Glutamatergic neuron (in vitro differentiated cells): ENCODE results near the gene CASP8AP2. TPM values are rescaled to one million over a fixed set of nuclear protein-coding genes. Genes with fewer than 3 reads are reported as not detected.
"Not testable (repeated sequence)": the region's sequence is repeated elsewhere in the genome, so short reads cannot be mapped to it uniquely, and the experiment has no call there.

Source experiments
- DNase-seq: peaks from one replicate; pipeline ENCODE4 v3.0.0; 2022
- H3K27ac Mint-ChIP-seq: one replicate; pipeline ENCODE4 v1.8.0; 2020; ENCODE audit warnings: mild to moderate bottlenecking, mixed read lengths, inconsistent platforms; ENCODE audit not compliant: unreplicated experiment
- H3K27me3 Mint-ChIP-seq: one replicate; pipeline ENCODE4 v1.8.0; 2020; ENCODE audit warnings: mild to moderate bottlenecking, moderate library complexity, mixed read lengths, inconsistent platforms; ENCODE audit not compliant: unreplicated experiment
- H3K36me3 Mint-ChIP-seq: one replicate; pipeline ENCODE4 v1.8.0; 2020; ENCODE audit warnings: mild to moderate bottlenecking, mixed read lengths, inconsistent platforms; ENCODE audit not compliant: unreplicated experiment
- H3K4me1 Mint-ChIP-seq: one replicate; pipeline ENCODE4 v1.8.0; 2020; ENCODE audit warnings: mild to moderate bottlenecking, low read depth, mixed read lengths, inconsistent platforms; ENCODE audit not compliant: unreplicated experiment
- H3K4me3 Mint-ChIP-seq: one replicate; pipeline ENCODE4 v1.8.0; 2020; ENCODE audit warnings: mild to moderate bottlenecking, mixed read lengths, inconsistent platforms; ENCODE audit not compliant: unreplicated experiment
- H3K9me3 Mint-ChIP-seq: one replicate; pipeline ENCODE4 v1.8.0; 2020; ENCODE audit warnings: mild to moderate bottlenecking, moderate library complexity, mixed read lengths, inconsistent platforms; ENCODE audit not compliant: unreplicated experiment
- CTCF ChIP-seq: fragments of 200-600 bp; sonication (generic); IDR thresholded peaks from one replicate; pipeline ENCODE4 v1.5.0; 2021; ENCODE audit not compliant: partially characterized antibody, unreplicated experiment
- total RNA-seq: library from RNA; stranded (reverse); fragmentation: NEBNext Ultra II Directional; extraction: Animal tissue kit (Norgen Biotek cat#: 25700); gene quantifications from one replicate; pipeline ENCODE4 v1.2.1, GENCODE V29; 2021; ENCODE audit not compliant: unreplicated experiment

The CASP8AP2 gene
- total RNA-seq, 1 donor from 2014 or later, result 20.3 TPM

- Mint-ChIP-seq H3K27ac (no peak overlapping the region), H3K27me3 (peaks cover 2% of the 10 kb centered on the region), H3K9me3 (no peaks in the 10 kb centered on the region), H3K36me3 (no peaks in the 10 kb centered on the region), H3K4me3 (no peak overlapping the region), H3K4me1 (no peaks in the 10 kb centered on the region)
- no peak for TF ChIP-seq CTCF
- DNase-seq, result no peak
Observed at GRCh38 chr6:89842228-89842627, 12.5 kb downstream of the CASP8AP2 start.

- no peaks in the 10 kb centered on the region for H3K9me3 Mint-ChIP-seq
Observed at GRCh38 chr6:89843070-89843469, 13.4 kb downstream of the CASP8AP2 start.

GRCh38 chr6:89847513-89847912, 17.8 kb downstream of the CASP8AP2 start:
- H3K4me1 Mint-ChIP-seq, H3K4me3 Mint-ChIP-seq, H3K27ac Mint-ChIP-seq, H3K36me3 Mint-ChIP-seq, DNase-seq, H3K9me3 Mint-ChIP-seq, H3K27me3 Mint-ChIP-seq: not testable (repeated sequence)

More at GRCh38 chr6:89843070-89843469, 13.4 kb downstream of the CASP8AP2 start:
- Mint-ChIP-seq H3K4me3 (no peak overlapping the region), H3K36me3 (no peaks in the 10 kb centered on the region), H3K4me1 (no peaks in the 10 kb centered on the region), H3K27ac (no peak overlapping the region), H3K27me3 (peaks cover 2% of the 10 kb centered on the region)
- TF ChIP-seq CTCF, result no peak
- no peak for DNase-seq

- Mint-ChIP-seq H3K4me1 (no peaks in the 10 kb centered on the region), H3K4me3 (no peak overlapping the region), H3K27me3 (no peaks in the 10 kb centered on the region), H3K9me3 (no peaks in the 10 kb centered on the region), H3K36me3 (no peaks in the 10 kb centered on the region), H3K27ac (no peak overlapping the region)
- TF ChIP-seq CTCF, result no peak
- no peak for DNase-seq
Observed at GRCh38 chr6:89853068-89853467, 23.4 kb downstream of the CASP8AP2 start.

GRCh38 chr6:89858041-89858440, 28.4 kb downstream of the CASP8AP2 start:
- Mint-ChIP-seq H3K36me3 (no peaks in the 10 kb centered on the region), H3K27ac (no peak overlapping the region), H3K9me3 (no peaks in the 10 kb centered on the region), H3K4me3 (no peak overlapping the region), H3K4me1 (no peaks in the 10 kb centered on the region), H3K27me3 (no peaks in the 10 kb centered on the region)
- DNase-seq, result no peak
- TF ChIP-seq CTCF, result no peak

GRCh38 chr6:89859744-89860143, 30.1 kb downstream of the CASP8AP2 start:
- Mint-ChIP-seq H3K27ac (no peak overlapping the region), H3K4me1 (no peaks in the 10 kb centered on the region), H3K4me3 (no peak overlapping the region), H3K36me3 (no peaks in the 10 kb centered on the region), H3K9me3 (peaks cover 2% of the 10 kb centered on the region), H3K27me3 (no peaks in the 10 kb centered on the region)
- no peak for DNase-seq
- TF ChIP-seq CTCF, result no peak
